UCSD-AML1 (cell line): ENCODE measurements around the gene SIL1.
"Not testable (repeated sequence)": the region's sequence is repeated elsewhere in the genome, so short reads cannot be mapped to it uniquely, and the experiment has no call there.

Experiments
- DNase-seq: peaks from one replicate; lab custom pipeline; 2025; ENCODE audit not compliant: unreplicated experiment; lab: John Stamatoyannopoulos, UW

The SIL1 gene

GRCh38 chr5:138927979-138928378 lies 270.2 kb downstream of the SIL1 start:
- no peak for DNase-seq

GRCh38 chr5:138927544-138927943 lies 270.6 kb downstream of the SIL1 start:
- no peak for DNase-seq

- no peak for DNase-seq
Measured at GRCh38 chr5:138926688-138927448, 271.3 kb downstream of the SIL1 start.

- DNase-seq = no peak
Measured at GRCh38 chr5:138926257-138926656, 271.9 kb downstream of the SIL1 start.

- DNase-seq = no peak
Measured at GRCh38 chr5:138925090-138925635, 273.0 kb downstream of the SIL1 start.

- DNase-seq = no peak
Measured at GRCh38 chr5:138922494-138922893, 275.7 kb downstream of the SIL1 start.

GRCh38 chr5:138921362-138921761 lies 276.8 kb downstream of the SIL1 start:
- DNase-seq = not testable (repeated sequence)

- DNase-seq = no peak
Measured at GRCh38 chr5:138920181-138920580, 278.0 kb downstream of the SIL1 start.

- no peak for DNase-seq
Measured at GRCh38 chr5:138918686-138919085, 279.5 kb downstream of the SIL1 start.

- no peak for DNase-seq
Measured at GRCh38 chr5:138914338-138914737, 283.8 kb downstream of the SIL1 start.

- DNase-seq = no peak
Measured at GRCh38 chr5:138913773-138914172, 284.4 kb downstream of the SIL1 start.

GRCh38 chr5:138912093-138912492 lies 286.1 kb downstream of the SIL1 start:
- DNase-seq = no peak

GRCh38 chr5:138911441-138911840 lies 286.7 kb downstream of the SIL1 start:
- DNase-seq = no peak

GRCh38 chr5:138910546-138911185 lies 287.5 kb downstream of the SIL1 start:
- DNase-seq = no peak

- DNase-seq = no peak
Measured at GRCh38 chr5:138909734-138910133, 288.4 kb downstream of the SIL1 start.

GRCh38 chr5:138905541-138905940 lies 292.6 kb downstream of the SIL1 start:
- no peak for DNase-seq

GRCh38 chr5:138903130-138903775 lies 294.9 kb downstream of the SIL1 start:
- DNase-seq = no peak

- no peak for DNase-seq
Measured at GRCh38 chr5:138901716-138902115, 296.5 kb downstream of the SIL1 start.

GRCh38 chr5:138900281-138900965 lies 297.7 kb downstream of the SIL1 start:
- no peak for DNase-seq

GRCh38 chr5:138898742-138899141 lies 299.4 kb downstream of the SIL1 start:
- no peak for DNase-seq

GRCh38 chr5:138898299-138898698 lies 299.9 kb downstream of the SIL1 start:
- DNase-seq = no peak
